GM21576 (cell line): Measurements from ENCODE around the gene BAX.

Experiments used
- ATAC-seq: cut with Tn5 transposase; IDR thresholded peaks from one replicate; pipeline ENCODE4 v1.9.1; 2021; ENCODE audit warnings: mild to moderate bottlenecking, moderate library complexity; ENCODE audit not compliant: unreplicated experiment

BAX gene

GRCh38 chr19:48961673-48962028 is 7.0 kb downstream of the BAX start:
- ATAC-seq = no peak

DNA sequence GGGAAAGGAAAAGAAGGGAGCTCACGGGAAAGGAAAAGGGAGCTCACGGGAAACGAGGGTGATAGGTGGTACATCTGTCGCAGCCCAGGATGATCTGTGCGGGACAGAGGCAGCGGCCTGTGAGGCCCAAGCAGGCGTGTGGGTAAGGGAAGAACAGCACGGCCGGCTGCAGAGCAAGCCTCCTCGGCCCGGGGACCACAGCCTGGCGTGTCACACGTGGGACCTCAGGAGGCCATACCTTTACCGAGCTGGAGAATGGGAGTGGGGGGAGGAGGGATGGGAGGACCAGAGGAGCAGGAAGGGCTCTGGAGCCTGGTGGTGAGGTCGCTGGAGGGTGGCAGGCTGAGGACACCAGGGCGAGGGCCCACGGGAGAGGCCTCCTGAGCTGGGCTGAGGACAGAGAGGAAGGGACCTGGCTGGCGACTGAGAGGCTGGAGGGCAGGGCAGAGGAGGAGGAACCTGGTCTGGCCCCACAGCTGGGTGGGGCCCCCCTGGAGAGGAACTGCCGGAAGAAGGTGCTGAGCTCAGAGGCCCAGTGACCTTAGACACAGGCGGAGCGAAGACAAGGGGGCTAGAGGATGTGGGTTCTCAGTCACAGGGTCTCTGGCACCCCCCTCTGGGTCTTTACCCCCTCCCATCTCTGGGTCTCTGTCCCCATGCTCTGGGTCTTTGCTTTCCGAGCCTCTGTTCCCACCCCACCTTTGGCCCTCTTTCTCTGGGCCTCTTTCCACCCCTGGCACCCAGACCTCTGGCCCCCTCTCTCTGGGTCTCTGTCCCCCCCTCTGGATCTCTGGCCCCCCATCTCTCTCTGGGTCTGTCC is 7.6 kb downstream of the BAX start:
- ATAC-seq = peak; percentile 33

DNA sequence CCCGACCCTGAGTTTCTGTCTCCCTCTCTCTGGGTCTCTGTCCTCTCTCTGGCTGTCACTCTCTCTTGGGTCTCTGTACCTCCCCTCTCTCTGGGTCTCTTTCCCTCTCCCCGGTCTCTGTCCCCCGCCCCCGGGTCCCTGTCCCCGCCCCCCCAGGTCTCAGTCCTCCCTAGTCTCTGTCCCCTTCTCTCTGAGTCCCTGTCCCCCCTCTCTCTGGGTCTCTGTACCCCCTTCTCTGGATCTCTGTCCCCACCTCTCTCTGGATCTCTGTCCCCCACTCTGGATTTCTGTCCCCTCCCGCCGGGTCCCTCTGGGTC is 8.1 kb downstream of the BAX start:
- ATAC-seq = no peak

- peak; percentile 16 for ATAC-seq
These were observed 8.9 kb downstream of the BAX start for GRCh38 chr19:48963371-48964204.

DNA sequence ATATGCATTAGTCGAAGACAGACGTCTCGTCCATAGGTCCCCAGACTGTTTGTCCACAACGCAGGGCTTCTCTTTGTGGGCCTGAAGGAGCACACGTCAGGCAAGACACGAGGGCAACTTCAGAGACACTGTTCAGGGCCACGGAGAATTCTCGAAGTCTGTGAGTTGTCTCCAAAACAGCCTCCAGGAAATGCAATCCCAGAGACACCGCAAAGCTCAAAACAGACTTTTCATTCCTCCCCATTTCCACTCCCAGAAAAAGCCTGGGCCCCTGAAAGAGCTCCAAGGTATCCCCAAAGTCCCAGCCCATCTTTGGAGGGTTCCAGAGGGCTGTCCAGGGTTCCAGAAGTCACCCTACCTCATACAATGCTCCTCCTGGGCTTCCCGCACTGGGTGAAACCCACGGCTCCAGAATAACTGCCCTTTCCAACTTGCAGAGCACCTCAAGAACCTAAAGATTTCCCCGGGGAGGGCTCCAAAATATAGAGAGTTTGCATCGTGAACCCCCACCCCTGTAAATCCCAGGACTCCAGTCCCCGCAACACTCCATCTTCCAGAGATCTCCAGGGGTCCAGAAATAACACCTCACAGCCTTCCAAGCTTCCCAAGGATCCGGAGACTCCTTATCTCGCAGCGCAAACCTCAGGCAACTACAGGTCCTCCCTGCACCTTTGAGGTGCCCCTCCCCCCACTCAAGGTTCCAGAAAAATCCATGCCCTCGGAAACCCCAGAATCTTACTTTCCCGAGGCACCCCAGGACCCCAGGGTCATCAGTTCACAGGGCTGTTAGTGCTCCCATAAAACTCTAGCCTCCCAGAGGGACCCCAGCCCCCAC is 9.7 kb downstream of the BAX start:
- no peak for ATAC-seq

DNA sequence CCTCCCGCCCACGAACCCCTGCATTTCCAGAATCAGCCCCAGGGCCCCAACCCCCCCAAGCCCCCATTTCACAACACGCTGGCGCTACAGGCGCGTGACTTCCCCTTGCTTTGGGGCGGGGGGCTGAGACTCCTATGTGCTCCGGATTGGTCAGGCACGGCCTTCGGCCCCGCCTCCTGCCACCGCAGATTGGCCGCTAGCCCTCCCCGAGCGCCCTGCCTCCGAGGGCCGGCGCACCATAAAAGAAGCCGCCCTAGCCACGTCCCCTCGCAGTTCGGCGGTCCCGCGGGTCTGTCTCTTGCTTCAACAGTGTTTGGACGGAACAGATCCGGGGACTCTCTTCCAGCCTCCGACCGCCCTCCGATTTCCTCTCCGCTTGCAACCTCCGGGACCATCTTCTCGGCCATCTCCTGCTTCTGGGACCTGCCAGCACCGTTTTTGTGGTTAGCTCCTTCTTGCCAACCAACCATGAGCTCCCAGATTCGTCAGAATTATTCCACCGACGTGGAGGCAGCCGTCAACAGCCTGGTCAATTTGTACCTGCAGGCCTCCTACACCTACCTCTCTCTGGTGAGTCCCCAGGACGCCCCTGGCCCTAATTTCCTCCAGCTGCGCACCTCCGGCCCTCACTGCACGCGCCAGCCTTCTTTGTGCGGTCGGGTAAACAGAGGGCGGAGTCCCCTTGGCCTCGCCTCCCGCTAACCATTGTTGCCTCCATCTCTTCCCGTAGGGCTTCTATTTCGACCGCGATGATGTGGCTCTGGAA is 10.5 kb downstream of the BAX start, which contains the start of gene FTL:
FTL (plus strand) TSS at position 270 of the 766 bp plus-strand sequence; CDS start at position 469, 199 bp downstream.
- peak; percentile 56 for ATAC-seq

DNA sequence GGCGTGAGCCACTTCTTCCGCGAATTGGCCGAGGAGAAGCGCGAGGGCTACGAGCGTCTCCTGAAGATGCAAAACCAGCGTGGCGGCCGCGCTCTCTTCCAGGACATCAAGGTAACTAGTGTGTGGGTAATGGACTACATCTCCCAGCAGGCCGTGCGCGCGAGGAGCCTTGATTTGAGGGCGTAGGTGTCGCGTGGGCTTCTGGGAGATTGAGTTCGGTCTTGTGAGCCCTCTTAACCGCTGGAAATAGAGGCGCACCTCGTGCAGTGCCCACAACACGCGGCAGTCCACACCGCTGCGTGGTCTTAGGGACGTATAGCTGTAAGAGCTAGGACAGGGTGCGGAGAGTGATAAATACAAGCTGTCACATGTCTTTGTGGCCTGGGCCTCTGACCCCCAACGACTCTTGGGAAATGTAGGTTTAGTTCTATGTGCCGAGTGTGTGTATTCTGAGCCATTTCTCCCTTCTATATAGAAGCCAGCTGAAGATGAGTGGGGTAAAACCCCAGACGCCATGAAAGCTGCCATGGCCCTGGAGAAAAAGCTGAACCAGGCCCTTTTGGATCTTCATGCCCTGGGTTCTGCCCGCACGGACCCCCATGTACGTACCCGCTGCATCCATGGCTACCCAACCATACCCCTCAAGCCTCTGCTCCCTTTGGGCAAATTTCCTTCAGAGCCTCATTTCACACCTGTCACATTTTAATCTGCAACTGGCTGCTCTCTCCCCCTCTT is 11.3 kb downstream of the BAX start:
- no peak for ATAC-seq

DNA sequence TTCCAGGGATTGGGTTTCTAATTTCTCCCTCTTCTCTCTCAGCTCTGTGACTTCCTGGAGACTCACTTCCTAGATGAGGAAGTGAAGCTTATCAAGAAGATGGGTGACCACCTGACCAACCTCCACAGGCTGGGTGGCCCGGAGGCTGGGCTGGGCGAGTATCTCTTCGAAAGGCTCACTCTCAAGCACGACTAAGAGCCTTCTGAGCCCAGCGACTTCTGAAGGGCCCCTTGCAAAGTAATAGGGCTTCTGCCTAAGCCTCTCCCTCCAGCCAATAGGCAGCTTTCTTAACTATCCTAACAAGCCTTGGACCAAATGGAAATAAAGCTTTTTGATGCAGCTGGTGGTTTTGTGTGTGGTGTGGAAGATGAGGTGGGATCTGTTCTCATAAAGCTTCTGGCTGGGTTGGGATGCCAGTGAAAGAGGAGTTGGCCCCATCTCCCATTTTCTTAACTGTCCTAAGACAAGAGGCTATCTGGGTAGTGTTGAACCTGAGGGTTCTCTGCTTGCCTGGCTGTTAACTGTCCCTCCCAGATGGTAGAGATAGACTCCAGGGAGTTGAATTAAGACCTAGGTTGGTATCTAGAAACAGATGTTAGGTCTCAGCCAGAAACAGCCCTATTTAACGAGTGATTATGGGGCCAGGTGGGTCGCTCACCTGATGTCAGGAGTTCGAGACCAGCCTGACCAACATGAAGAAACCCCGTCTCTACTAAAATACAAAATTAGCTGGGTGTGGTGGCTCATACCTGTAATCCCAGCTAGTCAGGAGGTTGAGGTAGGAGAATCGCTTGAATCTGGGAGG is 12.1 kb downstream of the BAX start:
- no peak for ATAC-seq

DNA sequence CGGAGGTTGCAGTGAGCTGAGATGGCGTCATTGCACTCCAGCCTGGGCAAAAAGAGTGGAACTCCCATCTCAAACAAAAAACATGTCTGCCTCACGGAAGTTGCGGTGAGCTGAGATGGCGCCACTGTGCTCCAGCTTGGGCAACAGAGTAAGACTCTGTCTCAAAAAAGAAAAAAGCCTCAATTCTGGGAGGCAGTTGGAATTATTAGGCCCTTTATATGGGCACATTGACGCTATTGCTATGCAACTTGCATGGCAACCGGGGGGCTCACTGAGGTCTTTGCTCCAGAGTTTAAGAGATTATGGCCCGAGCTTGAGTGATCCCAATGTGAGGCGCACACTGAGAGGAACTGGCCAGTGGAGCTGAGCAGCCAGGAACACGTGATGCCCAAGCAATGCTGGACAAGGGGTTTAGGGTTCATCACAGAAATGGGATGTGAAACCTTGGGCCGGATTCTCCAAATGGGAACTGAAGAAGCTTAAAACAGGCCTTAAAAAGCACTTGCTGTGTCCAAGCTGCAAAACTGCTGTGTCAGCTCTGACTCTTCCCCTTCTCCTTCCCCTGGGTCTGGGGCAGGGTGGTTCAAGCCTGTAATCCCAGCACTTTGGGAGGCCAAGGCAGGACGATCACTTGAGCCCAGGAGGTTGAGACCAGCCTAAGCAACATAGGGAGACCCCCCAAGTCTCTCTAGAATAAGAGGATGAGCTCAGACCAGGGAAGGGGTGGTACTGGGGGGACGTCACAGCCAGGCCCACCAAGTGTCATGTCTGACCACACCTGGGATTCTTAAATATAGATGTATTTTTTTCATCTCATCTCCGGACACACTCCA is 12.9 kb downstream of the BAX start:
- no peak for ATAC-seq

GRCh38 chr19:48968179-48968661 is 13.5 kb downstream of the BAX start:
- no peak for ATAC-seq

DNA sequence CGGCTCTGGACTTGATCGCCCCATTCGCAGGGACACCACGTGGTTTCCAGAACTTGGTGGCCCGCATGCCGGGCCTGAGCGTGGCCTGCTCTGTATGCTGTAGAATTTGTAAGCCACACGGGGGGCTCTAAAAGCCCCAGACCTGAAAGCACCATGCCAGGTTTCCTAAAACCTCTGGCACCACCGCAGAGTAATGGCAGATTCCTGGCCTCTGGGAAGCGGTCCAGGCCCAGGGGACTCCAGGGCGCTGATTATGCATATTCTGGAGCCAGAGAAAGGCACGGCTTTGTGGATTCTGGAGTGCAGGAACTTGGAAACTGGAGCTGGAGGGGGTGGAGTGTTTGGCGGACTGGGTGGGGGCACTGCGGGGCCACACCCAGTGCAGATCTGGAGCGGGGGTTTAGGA is 14.1 kb downstream of the BAX start:
- no peak for ATAC-seq

- no peak for ATAC-seq
These were observed 14.8 kb downstream of the BAX start for GRCh38 chr19:48969276-48970138.

- no peak for ATAC-seq
These were observed 15.6 kb downstream of the BAX start for GRCh38 chr19:48970139-48970766.

DNA sequence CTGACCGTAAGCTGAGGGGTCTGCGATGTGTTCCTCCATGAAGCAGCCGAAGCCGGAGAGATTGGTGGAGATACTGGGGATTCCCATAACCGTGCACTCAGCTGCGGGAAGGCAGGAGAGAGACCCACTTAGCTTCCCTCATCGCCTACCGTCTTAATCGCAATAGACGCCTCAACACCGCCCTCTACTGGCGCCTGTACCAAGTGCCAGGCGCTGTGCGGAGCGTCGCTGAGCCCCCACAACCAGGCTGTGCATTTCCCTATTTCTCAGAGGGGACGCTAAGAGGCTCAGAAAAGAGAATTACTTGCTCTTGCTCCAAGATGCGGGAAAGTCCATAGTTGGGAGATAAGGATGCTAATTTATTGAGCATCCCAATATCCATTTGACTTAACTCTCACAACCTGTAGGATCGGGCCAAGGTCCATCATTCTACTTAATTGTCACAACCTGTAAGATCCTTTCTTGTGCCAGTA is 16.3 kb downstream of the BAX start:
- ATAC-seq = no peak

- ATAC-seq = no peak
These were observed 21.5 kb downstream of the BAX start for GRCh38 chr19:48975947-48976847.
